Hepatocyte (in vitro differentiated cells): Measurements from ENCODE around the gene STX18. TPM values are rescaled to one million over a fixed set of nuclear protein-coding genes. Genes with fewer than 3 reads are reported as not detected.
"Not testable (repeated sequence)": the region's sequence is repeated elsewhere in the genome, so short reads cannot be mapped to it uniquely, and the experiment has no call there.

Source experiments
- DNase-seq: peaks from one replicate; pipeline ENCODE4 v3.0.0-alpha.2; 2016; ENCODE audit warnings: low spot score
- H2AFZ ChIP-seq: fragments of 200-600 bp; sonication (generic); 2 replicates; pipeline ENCODE4 v1.6.0; 2016; ENCODE audit warnings: antibody characterized with exemption, mild to moderate bottlenecking
- H3K27ac ChIP-seq: fragments of 200-600 bp; sonication (generic); 2 replicates; pipeline ENCODE4 v1.5.1; 2016; ENCODE audit warnings: mild to moderate bottlenecking
- H3K27me3 ChIP-seq: fragments of 200-600 bp; sonication (generic); 2 replicates; pipeline ENCODE4 v1.6.1; 2016
- H3K36me3 ChIP-seq: fragments of 200-600 bp; sonication (generic); replicated peaks from 2 replicates; pipeline ENCODE4 v1.5.1; 2016; ENCODE audit warnings: low read depth; ENCODE audit not compliant: insufficient read depth
- H3K4me1 ChIP-seq: fragments of 200-600 bp; sonication (generic); 2 replicates; pipeline ENCODE4 v1.5.1; 2016; ENCODE audit warnings: mild to moderate bottlenecking, moderate library complexity; ENCODE audit not compliant: insufficient read depth
- H3K4me2 ChIP-seq: fragments of 200-600 bp; sonication (generic); 2 replicates; pipeline ENCODE4 v1.6.0; 2016
- H3K4me3 ChIP-seq: fragments of 200-600 bp; sonication (generic); 2 replicates; pipeline ENCODE4 v1.5.1; 2016; ENCODE audit warnings: mild to moderate bottlenecking
- H3K79me2 ChIP-seq: fragments of 200-600 bp; sonication (generic); 2 replicates; pipeline ENCODE4 v1.6.0; 2017; ENCODE audit warnings: mild to moderate bottlenecking
- H3K9me2 ChIP-seq: fragments of 200-600 bp; sonication (generic); replicated peaks from 2 replicates; pipeline ENCODE4 v1.6.0; 2017; ENCODE audit warnings: mild to moderate bottlenecking; ENCODE audit not compliant: insufficient read depth
- H3K9me3 ChIP-seq: fragments of 200-600 bp; sonication (generic); 2 replicates; pipeline ENCODE4 v1.5.1; 2016; ENCODE audit warnings: low read depth, mild to moderate bottlenecking
- H4K20me1 ChIP-seq: fragments of 200-600 bp; sonication (generic); 2 replicates; pipeline ENCODE4 v1.6.0; 2016; ENCODE audit warnings: mild to moderate bottlenecking; ENCODE audit not compliant: insufficient read depth, poor library complexity, severe bottlenecking
- CTCF ChIP-seq: fragments of 200-600 bp; sonication (generic); IDR thresholded peaks from 2 replicates; pipeline ENCODE4 v1.5.1; 2016; ENCODE audit warnings: antibody characterized with exemption, mild to moderate bottlenecking; ENCODE audit not compliant: poor library complexity
- EZH2 ChIP-seq: fragments of 200-600 bp; sonication (generic); IDR thresholded peaks from 2 replicates; pipeline ENCODE4 v1.6.1; 2016; ENCODE audit warnings: antibody characterized with exemption, mild to moderate bottlenecking, borderline replicate concordance
- EZH2phosphoT487 ChIP-seq: fragments of 200-600 bp; sonication (generic); IDR thresholded peaks from one replicate; pipeline ENCODE4 v1.6.1; 2018; ENCODE audit warnings: antibody characterized with exemption, mild to moderate bottlenecking, low read depth, moderate library complexity; ENCODE audit not compliant: unreplicated experiment, severe bottlenecking
- WGBS: methylation state at CpG from one replicate; pipeline ENCODE4 v1.1.6; 2016; ENCODE audit warnings: low lambda C conversion rate; ENCODE audit errors: missing lambda C conversion rate; 5-methylcytosine and 5-hydroxymethylcytosine counted together
- polyA plus RNA-seq: library from polyadenylated mRNA; unstranded; fragments of >200 nt; fragmentation: Nextera tagmentation; extraction: Ambion mirVana; gene quantifications from 2 replicates; pipeline ENCODE4 v1.2.1, GENCODE V29; 2016
- total RNA-seq: library from RNA; depleted of rRNA; stranded (reverse); fragments of >200 nt; gene quantifications from 2 replicates; pipeline ENCODE4 v1.2.3, GENCODE V29; 2014

STX18 gene
- total and polyA plus RNA-seq, 2 experiments from 2014 or later, result 32.1 to 54.3 TPM

GRCh38 chr4:4512282-4512681, 29.6 kb downstream of the STX18 start:
- TF ChIP-seq CTCF (no peak), EZH2phosphoT487 (no peak), EZH2 (no peak)
- H3K4me1 ChIP-seq, result peaks cover 15% of the 10 kb centered on the region
- H4K20me1 ChIP-seq, result no peaks in the 10 kb centered on the region
- DNase-seq, result no peak
- WGBS, result 63% methylated on average over 1 of the region's 1 CpG
- no peaks in the 10 kb centered on the region for H3K36me3 ChIP-seq
- no peak overlapping the region for H3K27ac ChIP-seq
- no peak overlapping the region for H3K4me3 ChIP-seq
- no peaks in the 10 kb centered on the region for H3K27me3 ChIP-seq
- H3K4me2 ChIP-seq, result no peak overlapping the region
- H3K79me2 ChIP-seq, result peaks cover 73% of the 10 kb centered on the region
- no peaks in the 10 kb centered on the region for H3K9me3 ChIP-seq
- no peak overlapping the region for H2AFZ ChIP-seq
- H3K9me2 ChIP-seq, result no peaks in the 10 kb centered on the region

- peaks cover 73% of the 10 kb centered on the region for H3K79me2 ChIP-seq
- not testable (repeated sequence) for H3K4me3 ChIP-seq
- 99% methylated on average over 3 of the region's 3 CpGs for WGBS
Measured at GRCh38 chr4:4510641-4511040, 31.2 kb downstream of the STX18 start.

GRCh38 chr4:4509521-4509920, 32.3 kb downstream of the STX18 start:
- H3K27ac ChIP-seq, result no peak overlapping the region
- H3K4me1 ChIP-seq, result peaks cover 15% of the 10 kb centered on the region
- H3K9me2 ChIP-seq, result no peaks in the 10 kb centered on the region
- peaks cover 9% of the 10 kb centered on the region for H4K20me1 ChIP-seq
- no peaks in the 10 kb centered on the region for H3K9me3 ChIP-seq
- TF ChIP-seq EZH2, result no peak
- TF ChIP-seq EZH2phosphoT487, result no peak
- TF ChIP-seq CTCF, result no peak
- no peaks in the 10 kb centered on the region for H3K27me3 ChIP-seq
- H3K79me2 ChIP-seq, result peaks cover 75% of the 10 kb centered on the region
- DNase-seq, result no peak
- H3K4me3 ChIP-seq, result no peak overlapping the region
- H3K36me3 ChIP-seq, result no peaks in the 10 kb centered on the region
- WGBS, result 98% methylated on average over 2 of the region's 2 CpGs
- H3K4me2 ChIP-seq, result no peak overlapping the region
- no peak overlapping the region for H2AFZ ChIP-seq

More at GRCh38 chr4:4510641-4511040, 31.2 kb downstream of the STX18 start:
- H3K27ac ChIP-seq, H3K36me3 ChIP-seq, H4K20me1 ChIP-seq, H3K9me3 ChIP-seq, H3K27me3 ChIP-seq, H2AFZ ChIP-seq, H3K9me2 ChIP-seq, DNase-seq, H3K4me2 ChIP-seq: not testable (repeated sequence)
- peaks cover 15% of the 10 kb centered on the region for H3K4me1 ChIP-seq

- Histone ChIP-seq H3K36me3 (no peaks in the 10 kb centered on the region), H3K4me1 (peaks cover 15% of the 10 kb centered on the region), H2AFZ (no peak overlapping the region), H3K4me2 (peak overlapping the region; percentile 61), H3K27me3 (no peaks in the 10 kb centered on the region), H3K79me2 (peaks cover 71% of the 10 kb centered on the region), H4K20me1 (peaks cover 13% of the 10 kb centered on the region), H3K9me3 (no peaks in the 10 kb centered on the region), H3K4me3 (no peak overlapping the region), H3K27ac (no peak overlapping the region), H3K9me2 (no peaks in the 10 kb centered on the region)
- DNase-seq, result no peak
- TF ChIP-seq CTCF (peak; percentile 42), EZH2 (no peak)
- WGBS, result 70% methylated on average over 4 of the region's 4 CpGs
Measured at GRCh38 chr4:4507923-4508322, 33.9 kb downstream of the STX18 start.
